GM18951 (cell line): ENCODE data around the gene ERRFI1.
"Not testable (repeated sequence)": the region's sequence is repeated elsewhere in the genome, so short reads cannot be mapped to it uniquely, and the experiment has no call there.

Experiments
- POLR2A ChIP-seq: IDR thresholded peaks from 4 replicates; pipeline ENCODE4 v1.6.1; 2011; ENCODE audit warnings: mild to moderate bottlenecking; ENCODE audit not compliant: insufficient read length, insufficient read depth; ENCODE audit errors: extremely low read depth
- in situ Hi-C: fragments of 300-500 bp; cut with MboI; formaldehyde crosslinking; loops from one replicate; pipeline ENCODE4 v1.12.0; 2022; ENCODE audit warnings: low sequenced_read_pairs, mixed read lengths, inconsistent platforms; ENCODE audit not compliant: unreplicated experiment

The ERRFI1 gene, protein sequence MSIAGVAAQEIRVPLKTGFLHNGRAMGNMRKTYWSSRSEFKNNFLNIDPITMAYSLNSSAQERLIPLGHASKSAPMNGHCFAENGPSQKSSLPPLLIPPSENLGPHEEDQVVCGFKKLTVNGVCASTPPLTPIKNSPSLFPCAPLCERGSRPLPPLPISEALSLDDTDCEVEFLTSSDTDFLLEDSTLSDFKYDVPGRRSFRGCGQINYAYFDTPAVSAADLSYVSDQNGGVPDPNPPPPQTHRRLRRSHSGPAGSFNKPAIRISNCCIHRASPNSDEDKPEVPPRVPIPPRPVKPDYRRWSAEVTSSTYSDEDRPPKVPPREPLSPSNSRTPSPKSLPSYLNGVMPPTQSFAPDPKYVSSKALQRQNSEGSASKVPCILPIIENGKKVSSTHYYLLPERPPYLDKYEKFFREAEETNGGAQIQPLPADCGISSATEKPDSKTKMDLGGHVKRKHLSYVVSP

DNA sequence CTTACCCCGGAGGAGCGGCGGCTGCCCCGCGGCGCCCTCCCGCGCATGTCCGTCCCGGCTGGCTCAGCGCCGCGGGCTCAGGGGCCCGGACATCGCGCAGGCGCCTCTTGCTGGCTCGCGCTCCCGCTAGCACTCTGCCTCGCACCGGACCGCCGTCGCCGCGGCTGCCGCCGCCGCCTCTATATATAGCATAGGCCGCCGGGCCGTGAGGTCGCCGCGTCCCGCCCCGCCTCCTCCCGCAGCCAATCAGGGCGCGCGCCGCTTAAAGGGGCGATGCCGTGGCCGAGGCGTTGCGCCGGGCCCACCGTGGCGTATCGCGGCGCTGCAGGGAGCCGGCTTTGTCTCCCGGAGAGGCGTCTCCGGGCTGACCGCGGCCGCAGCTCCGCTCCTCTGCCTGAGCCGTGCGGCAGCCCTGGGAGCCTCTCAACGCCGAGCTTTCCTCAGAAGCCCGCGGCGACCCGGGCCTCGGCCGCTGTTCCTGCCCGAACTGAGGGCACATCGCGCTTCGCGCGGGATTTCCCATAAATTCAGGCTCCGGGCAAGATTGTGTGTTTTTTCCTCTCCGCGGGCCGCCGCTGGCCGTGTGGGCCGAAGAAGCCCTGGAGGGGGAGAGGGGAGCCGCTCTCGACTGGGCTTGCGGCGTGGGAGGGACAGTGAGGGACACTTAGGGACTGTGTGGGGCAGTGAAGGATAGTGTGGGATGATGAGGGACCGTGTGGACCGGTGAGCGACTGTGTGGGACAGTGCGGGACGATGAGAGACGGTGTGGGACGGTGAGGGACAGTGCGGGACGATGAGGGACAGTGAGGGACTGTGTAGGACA is at the start of gene ERRFI1:
Gene ERRFI1 (minus strand): TSS at position 157 of the 823 bp plus-strand sequence. CDS start 10,690 bp downstream, outside the sequence.
- in situ Hi-C loops = no loop called here
- peak; percentile 91 for TF ChIP-seq POLR2A

DNA sequence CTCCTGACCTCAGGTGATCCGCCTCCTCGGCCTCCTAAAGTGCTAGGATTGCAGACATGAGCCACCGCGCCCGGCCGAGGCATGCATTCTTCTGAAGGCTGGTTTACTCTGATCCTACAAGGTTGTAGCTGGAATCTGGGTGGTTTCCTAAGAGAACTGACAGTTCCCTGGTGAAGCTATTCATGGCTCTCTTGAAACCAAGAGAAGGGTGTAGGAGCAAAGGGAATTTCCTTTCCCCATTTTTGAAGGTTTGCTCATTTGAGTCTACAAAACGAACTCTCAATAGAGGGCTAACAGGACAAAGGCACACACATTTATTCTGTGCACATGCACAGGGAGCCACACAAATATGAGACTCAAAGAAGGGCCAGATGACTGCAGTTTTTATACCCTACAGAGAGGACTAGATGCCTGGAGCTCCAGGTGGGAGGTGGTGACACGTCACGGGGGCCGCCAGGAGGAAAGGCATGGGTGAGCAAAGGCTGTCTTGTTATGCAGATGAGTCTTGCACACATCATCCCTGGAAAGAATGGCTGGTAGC is 49.5 kb upstream of the ERRFI1 start:
- in situ Hi-C loops = no loop called here
- no peak for TF ChIP-seq POLR2A

DNA sequence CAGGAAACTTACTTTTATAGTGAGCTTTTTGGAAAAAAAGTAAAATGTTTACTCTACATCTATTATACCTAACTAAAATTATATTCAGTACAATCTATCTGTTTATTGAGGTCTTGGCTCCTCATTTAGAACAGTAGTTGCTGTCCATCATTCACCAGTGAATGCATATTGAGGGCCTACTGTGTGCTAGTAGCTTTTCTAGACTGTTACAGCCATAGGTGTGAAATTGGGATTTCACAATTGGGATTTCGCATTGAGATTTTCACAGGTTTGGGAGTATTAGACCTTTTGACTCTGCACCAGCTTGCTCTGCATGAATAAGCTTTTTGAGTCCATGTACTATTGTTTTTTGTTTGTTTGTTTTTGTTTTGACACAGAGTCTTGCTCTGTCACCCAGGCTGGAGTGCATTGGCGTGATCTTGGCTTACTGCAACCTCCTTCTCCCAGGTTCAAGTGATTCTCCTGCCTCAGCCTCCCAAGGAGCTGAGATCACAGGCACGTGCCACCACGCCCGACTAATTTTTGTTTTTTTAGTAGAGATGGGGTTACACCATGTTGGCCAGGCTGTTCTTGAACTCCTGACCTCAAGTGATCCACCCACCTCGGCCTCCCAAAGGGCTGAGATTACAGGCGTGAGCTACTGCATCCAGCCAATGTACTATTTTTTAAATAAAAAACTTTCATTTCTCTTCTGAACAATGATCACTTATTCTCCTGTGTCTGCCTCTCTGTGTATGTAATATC is 47.2 kb upstream of the ERRFI1 start:
- in situ Hi-C loops = no loop called here
- no peak for TF ChIP-seq POLR2A

DNA sequence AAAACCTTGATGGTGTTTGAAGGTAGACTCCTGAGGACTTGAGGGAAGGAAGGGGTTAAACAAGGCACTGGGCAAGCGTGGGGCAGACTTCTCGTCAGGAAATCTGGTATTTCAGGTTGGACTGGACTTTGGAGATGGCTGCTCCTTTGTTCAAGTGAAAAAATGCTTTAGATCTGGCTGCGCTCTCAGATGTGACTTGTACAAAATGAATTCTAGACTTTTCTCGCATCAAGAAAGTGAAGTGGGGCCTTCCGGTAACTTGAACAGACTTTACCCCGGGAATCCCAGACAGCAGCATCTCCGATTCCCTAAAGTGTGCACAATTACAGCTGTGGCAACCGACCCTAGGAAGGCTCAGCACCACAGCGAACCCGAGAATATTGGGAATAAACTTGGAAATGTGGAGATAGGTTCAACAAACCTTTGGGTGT is 44.3 kb upstream of the ERRFI1 start:
- TF ChIP-seq POLR2A = no peak
- in situ Hi-C loops = no loop called here

DNA sequence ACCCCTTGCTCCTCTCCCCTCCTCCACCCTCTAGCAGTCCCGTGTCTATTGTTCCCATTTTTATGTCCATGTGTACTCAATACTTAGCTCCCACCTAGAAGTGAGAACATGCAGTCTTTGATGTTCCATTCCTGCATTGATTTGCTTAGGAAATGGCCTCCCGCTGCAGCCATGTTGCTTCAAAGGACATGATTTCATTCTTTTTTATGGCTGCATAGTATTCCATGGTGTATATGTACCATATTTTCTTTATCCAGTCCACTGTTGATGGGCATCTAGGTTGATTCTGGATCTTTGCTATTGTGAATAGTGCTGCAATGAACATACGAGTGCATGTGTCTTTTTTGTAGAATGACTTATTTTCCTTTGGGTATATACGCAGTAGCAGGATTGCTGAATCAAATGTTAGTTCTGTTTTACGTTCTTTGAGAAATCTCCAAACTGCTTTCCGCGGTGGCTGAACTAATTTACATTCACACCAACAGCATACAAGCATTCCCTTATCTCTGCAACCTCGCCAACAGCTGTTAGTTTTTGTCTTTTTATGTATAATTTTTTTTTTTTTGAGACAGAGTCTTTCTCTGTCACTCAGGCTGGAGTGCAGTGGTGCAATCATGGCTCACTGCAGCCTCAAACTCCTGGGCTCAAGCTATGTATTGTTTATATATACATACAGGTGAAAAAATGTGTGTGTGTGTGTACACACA is 43.7 kb upstream of the ERRFI1 start:
- in situ Hi-C loops = not testable (repeated sequence)

DNA sequence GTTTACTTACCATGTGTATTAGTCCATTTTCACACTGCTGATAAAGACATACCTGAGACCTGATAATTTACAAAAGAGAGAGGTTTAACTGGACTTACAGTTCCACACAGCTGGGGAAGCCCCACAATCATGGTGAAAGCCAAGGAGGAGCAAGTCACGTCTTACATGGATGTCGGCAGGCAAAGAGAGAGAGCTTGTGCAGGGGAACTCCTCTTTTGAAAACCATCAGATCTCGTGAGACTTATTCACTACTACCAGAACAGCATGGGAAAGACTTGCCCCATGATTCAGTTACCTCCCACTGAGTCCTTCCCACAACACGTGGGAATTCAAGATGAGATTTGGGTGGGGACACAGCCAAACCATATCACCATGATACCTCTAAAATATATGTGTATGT is 39.3 kb upstream of the ERRFI1 start:
- in situ Hi-C loops = no loop called here
- no peak for TF ChIP-seq POLR2A

DNA sequence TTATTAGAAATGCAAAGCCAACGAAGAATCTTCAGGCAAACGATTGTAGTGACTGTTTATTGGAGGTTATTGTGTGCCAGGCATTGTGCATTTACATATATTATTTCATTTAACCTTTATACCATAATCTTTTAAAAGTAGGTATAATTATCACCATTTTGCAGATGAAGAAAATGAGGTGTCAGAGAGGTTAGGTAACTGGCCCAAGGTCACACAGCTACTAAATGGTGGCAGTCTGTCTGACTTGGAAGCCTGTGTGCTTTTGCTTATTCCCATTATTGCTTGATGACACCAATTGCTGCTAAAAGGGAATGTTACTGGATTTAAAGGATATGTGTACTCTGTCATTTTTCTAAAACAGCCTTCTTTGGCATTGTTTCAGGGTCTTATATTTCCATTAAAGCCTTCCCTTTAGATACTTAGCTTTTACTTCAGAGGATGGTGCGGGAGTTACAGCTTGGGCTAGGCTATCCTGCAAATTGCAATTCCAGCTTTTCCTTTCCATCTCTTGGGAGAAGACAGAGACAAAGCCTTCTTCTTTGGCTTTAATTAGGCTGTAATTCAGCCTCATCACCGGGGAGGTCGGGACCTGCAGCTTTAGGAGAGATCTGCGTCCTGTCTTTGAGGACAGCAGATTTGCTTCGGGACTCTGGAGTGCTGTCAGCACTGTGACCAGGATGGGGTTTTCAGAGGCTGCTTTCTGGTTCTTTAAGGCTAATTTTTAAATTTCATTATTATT is 37.4 kb upstream of the ERRFI1 start:
- in situ Hi-C loops = no loop called here
- no peak for TF ChIP-seq POLR2A

DNA sequence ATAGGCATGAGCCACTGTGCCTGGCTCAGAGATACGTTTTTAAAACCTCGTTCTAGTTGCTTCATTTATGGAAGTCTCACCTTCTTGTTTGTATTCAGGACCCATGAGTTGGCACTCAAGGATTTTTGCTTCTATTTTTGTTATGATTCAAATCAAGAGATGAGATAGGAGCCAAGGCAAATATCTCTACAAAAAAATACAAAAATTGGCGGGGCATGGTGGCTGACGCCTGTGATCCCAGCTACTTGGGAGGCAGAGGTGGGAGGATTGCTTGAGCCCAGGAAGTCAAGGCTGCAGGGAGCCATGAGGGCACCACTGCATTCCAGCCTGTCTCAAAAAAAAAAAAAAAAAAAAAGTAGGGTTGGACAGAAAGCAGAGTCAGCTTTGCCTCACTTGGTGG is 36.8 kb upstream of the ERRFI1 start:
- no peak for TF ChIP-seq POLR2A

DNA sequence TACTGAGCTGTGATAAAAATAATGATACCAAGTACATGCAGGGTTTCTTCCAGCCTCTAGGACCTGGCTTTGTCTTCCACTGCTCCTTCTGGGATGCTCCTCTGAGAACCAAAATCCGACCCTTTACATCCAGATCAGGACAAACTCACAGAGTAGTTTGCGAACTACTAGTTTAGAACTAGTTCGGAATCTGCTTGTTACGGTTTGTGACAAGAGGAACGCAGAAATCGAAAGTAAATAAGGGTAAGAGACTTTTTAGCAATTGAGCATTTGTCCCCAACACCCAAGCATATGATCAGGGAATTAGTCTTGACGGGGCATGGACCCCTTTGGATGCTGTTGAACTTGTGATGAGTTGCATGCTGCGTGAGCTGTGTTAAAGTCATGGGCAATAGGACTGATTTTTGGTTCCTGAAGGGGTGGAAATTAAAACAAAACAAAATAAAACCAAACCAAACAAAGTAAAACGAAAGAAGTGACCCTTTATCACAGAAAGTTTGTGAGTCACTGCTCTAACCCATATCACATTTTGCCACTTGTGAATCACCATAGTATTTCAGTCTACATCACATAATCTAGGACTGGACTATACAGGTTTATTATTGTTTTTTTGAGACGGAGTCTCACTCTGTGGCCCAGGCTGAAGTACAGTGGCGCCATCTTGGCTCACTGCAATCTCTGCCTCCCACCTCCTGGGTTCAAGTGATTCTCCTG is 35.7 kb upstream of the ERRFI1 start:
- no peak for TF ChIP-seq POLR2A
- in situ Hi-C loops = no loop called here

More for the DNA sequence above, 36.8 kb upstream of the ERRFI1 start:
- in situ Hi-C loops = no loop called here

DNA sequence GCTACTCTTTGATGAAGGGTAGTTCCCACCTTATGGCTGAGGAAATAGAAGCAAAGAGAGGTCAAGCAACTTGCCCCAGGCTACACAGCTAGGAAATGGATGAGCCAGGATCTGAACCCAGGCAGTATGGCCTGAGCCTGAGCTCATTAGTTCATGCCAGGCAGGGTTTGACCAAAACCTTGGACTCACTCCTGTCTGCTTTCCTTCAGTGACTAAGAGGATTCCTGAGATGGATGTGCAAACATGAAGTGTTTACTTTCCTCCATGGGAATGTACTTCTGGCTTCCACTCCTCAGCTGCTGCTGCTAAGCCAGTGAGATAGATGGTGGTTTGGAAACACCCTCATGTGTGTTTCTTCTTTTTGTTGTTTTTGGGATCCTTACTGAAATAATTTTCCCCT is 35.1 kb upstream of the ERRFI1 start:
- in situ Hi-C loops = no loop called here
- TF ChIP-seq POLR2A = no peak

DNA sequence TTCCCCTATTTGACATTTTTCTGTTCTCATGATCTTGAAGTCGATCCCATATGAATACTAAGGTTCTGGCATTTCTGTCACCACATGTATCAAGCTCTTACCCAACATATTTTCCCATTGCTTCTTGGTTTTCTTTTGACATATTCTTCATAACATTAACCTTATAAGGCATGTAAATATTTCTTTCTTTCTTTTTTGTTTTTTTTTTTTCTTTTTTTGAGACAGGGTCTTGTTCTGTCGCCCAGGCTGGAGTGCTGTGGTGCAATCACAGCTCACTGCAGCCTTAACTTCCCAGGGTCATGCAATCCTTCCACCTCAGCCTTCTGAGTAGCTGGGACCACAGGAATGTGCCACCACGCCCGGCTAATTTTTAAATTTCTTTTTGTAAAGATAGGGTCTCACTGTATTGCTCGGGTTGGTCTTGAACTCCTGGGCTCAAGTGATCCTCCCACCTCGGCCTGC is 33.1 kb upstream of the ERRFI1 start:
- TF ChIP-seq POLR2A = no peak
- in situ Hi-C loops = no loop called here

DNA sequence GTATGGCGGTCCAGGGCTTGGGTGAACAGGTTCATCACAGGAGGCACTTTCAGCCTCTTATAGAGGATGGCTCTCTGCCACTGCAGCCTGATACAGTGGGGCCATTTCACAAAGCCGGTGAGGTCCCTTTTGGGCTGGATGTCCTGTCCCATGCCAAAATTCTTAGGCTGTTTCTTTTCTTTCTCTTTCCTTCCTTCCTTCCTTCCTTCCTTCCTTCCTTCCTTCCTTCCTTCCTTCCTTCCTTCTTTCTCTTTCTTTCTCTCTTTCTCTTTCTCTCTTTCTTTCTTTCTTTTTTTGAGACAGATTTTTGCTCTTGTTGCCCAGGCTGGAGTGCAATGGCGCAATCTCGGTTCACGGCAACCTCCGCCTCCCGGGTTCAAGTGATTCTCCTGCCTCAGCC is 31.7 kb upstream of the ERRFI1 start:
- in situ Hi-C loops = not testable (repeated sequence)
